CMK (cell line): ENCODE results near the gene RHOG.
"Not testable (repeated sequence)": the region's sequence is repeated elsewhere in the genome, so short reads cannot be mapped to it uniquely, and the experiment has no call there.

ENCODE experiments used
- DNase-seq: peaks from one replicate; pipeline ENCODE4 v3.0.0-alpha.2; 2010; ENCODE audit warnings: low read depth

The RHOG gene

DNA sequence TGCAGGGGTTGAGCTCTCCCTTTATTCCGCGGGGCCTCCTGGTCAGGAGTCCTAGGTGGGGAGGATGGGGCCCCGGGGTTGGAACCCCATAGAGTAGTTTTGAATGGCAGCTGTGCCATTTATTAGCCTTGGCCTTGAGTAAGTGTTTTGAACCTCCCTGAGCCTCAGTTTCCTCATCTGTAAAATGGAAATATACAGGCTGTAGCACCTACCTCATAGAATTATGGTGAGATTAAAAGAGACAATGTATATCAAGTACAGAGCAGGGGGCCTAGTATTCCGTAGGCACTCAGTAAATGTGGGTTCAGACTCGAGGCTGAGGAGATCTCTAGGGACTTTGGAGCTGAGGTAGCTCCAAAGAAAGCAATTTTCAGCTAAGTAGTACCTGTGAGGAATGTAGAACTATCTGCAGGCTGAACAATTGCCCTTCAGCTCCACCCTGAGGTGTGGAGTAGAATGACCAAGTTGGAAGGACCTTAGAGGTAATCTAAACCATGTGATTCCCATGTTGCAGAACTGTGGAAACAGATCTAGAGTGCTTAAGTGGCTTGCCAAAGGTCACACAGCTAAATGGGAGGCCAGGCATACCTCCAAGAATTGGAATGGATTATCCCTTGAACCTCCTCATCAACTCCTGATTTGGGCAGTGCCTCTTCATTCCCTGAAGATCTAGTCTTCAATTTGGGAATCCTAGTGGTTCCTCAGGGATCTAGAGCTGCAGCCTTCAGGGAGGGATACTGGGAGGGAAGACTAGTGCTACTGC lies 31.7 kb downstream of the RHOG start:
- DNase-seq: no peak

DNA sequence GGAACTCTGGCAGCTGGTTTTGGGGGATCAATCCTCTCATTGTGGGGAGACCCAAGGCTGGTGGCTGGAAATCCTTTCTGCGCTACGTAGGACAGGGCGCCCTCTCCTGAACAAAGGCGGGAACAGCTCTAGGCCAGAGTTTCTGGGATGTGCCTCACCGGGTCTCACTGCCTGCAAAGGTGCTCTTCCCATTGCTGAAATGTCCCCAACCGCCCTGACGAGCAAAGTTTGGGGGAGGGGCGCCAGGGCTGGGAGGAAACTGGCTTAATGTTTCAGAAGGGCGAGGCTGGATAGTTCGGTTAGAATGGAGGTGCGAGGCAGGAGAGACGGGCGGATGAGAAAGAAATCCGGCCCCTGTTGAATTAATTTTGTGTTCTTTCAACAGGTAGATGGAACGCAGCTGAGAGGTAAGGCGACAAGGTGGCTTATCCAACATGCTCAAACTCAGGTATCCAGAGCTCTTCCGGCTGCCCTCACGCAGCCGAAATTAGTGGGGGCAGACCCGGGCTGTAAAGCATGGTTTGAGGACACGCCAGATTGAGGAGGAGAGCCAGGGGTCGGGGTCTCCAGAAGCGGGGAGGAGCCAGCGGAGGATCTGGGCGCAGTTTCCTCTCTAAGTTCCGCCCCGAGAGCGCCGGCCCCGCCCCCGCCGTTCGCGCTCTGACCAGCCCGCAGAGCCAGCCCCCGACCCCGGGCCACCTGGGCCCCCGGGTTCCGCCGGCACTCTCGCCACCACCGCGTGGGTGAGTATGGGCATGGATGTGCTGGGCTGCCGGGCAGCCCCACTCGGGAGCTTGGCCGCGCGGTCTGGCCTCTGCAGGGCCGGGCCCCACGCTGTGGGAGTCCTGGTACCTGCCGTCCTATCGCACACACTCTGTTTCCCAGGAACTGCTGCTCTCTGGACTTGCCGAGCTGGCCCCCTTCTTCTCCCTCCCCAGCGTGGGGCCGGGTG lies 32.6 kb downstream of the RHOG start, which contains the start of gene PGAP2:
PGAP2 (plus strand) TSS at position 652 of the 952 bp plus-strand sequence. CDS start 2,700 bp downstream, outside the sequence.
- DNase-seq: no peak

- no peak for DNase-seq
These were observed 36.8 kb downstream of the RHOG start for GRCh38 chr11:3803726-3804495.

DNA sequence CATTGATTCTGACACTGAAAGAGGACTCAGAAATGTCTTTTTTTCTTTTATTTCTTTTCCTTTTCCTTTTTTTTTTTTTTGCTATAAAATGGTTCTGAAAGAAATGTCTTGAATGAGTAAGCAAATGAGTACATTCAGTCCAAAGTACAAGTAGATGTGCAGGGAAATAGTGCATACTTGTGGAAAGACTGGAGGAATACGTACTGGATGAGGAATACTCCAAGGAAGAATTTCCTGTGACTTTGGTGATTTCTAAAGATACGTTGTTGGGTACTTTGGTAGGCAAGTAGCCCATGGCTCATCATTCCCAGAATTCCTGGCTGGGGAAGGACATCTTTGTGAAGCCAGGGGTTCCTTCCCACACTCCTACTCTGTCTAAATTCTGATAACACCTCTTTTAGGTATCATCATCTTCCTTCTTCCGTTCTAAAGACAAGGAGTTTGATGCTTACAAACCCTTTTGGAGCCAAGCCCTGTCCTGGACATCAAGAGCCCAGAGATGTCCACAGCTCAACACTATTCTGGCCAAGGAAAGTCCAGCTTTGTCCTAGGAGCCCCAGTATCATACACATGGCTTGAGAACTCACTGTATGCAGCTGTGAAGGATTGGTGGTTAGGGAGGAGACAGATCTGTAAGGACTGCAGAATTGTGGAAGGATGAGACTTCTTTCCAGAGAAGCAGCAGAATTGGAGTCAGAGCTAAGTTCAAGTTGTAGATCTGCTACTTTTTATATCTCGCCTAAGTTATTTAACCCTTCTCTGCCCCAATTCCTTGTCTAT lies 38.6 kb downstream of the RHOG start:
- no peak for DNase-seq

- no peak for DNase-seq
These were observed 40.9 kb downstream of the RHOG start for GRCh38 chr11:3799873-3800272.

DNA sequence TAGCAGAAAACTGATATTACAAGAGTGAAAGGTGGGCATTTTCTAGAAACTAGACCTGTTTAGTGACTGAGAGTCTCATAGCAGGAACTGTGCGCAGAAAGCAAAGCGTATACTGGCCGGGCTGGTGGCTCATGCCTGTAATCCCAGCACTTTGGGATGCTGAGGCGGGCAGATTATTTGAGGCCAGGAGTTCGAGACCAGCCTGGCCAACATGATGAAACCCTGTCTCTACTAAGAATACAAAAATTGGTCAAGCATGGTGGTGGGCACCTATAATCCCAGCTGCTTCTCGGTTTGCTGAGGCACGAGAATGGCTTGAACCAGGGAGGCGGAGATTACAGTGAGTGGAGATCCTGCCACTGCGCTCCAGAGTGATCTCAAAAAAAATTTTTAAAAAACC lies 41.6 kb downstream of the RHOG start:
- DNase-seq: no peak

DNA sequence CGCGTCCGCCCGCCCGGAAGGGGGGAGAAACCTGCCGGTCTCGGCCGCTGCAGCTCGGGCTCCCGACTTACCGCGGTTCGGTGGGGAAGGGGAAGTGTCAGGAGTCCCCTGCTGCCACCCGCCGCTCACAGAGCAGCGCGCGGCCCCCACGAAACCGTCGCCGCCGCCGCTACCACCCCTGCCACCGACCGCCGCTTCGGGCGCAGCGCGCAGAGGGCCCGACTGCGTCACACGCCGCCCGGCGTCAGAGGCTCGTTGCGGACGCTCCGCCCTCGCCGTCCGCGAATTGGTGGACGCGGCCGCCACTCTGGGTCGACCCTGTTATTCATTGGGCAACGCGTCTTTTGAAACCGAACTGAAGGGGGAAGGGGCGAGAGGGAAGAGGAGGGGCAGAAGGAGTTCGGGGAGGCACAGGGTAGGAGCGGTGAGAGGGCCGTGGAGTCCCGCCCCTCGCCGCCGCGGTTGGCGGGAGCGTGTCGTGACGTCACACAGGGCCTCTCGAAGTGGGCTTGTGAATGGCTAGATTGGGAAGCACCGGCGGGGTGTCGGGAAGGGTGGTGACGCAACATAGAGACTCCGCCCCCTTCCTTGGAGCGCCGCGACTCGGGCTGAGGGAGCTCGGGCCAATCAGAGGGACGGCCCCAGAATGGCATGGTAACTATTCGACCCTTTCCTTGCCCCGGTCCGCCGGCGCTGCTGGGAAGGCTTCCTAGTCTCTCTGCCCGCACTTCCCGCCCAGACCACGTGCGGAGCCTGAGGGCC lies 43.2 kb downstream of the RHOG start, which contains the start of gene NUP98:
NUP98 (minus strand) TSS at position 226 of the 762 bp plus-strand sequence. CDS start 15,437 bp downstream, outside the sequence.
- peak; percentile 91 for DNase-seq

DNA sequence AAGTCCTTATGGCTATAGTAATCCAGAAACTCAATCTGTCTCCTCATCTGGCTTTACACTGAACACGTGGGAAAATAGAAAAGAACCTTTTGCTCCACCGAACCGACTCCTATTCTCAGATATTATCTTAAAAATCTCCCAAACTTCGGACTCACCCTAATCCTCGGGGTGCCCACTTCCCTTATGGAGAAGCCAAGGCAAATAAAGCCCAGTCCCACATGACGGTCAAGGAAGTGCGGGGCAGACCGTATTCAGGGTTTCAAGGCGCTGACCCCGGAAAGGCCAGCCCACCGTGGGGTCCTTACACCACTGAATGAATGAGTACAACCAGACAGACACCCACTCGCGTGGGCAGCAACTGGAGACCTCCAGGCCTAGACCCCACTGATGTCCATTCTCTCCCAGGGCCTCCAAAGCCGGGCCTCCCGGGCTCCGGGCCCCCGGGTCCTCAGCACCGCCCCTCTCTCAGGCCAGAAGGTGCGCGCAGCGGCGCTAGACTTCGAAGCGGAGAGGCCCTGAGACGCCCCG lies 43.9 kb downstream of the RHOG start:
- no peak for DNase-seq

- no peak for DNase-seq
These were observed 44.4 kb downstream of the RHOG start for GRCh38 chr11:3796346-3796745.

- no peak for DNase-seq
These were observed 44.8 kb downstream of the RHOG start for GRCh38 chr11:3796002-3796311.

GRCh38 chr11:3795131-3796001 lies 45.4 kb downstream of the RHOG start:
- DNase-seq: no peak

DNA sequence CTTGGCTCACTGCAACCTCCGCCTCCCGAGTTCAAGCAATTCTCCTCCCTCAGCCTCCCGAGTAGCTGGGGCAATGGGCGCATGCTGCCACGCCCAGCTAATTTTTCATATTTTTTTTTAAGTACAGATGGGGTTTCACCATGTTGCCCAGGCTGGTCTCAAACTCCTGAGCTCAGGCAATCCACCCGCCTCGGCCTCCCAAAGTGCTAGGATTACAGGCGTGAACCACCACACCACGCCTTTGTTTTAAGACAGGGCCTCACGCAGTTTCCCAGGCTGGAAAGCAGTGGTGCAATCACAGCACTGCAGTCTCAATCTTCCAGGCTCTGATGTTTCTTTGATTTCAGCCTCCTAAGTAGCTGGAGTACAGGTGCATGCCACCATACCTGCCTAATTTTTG lies 46.4 kb downstream of the RHOG start:
- DNase-seq: not testable (repeated sequence)

DNA sequence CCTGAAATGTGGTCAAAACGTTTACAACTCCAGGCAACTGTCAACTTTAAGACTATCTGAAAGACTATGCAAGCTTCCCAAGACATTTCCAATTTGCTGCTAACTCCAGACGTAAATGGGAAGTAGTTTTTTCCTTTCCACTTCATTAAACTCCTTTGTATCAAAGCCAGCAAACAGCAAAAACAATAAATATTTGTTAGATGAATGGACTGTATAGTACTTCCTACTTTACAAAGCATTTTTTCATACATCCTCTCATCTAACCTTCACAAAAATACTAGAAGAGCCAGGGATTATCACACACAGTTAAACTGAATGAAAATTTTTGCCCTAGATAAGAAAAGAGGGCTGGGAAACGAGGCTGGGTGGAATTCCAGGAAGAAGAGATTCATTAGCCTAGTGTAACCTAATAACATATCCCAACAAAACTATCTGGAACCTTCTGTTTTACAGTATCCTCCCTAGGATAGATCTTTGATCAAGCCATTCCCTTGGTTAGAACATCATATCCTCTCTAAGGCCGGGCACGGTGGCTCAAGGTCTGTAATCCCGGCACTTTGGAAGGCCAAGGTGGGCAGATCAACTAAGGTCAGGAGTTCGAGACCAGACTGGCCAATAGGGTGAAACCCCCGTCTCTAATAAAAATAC lies 53.9 kb downstream of the RHOG start:
- DNase-seq: no peak

DNA sequence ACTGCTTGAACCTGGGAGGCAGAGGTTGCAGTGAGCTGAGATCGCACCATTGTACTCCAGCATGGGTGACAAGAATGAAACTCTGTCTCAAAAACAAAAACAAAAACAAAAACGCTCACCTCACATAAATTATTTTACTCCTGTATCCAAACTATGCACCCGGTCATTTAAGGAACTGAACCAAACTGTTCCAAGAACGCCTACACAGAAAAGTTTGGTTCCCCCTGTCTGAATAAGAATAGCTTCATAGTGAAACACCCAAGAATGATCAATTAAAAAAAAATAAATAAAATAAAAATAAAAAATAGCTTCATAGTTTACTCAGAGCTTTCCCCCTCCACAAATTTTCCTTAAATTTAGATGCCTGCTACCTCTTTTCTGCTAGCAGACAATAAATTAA lies 57.1 kb downstream of the RHOG start:
- DNase-seq: no peak

- no peak for DNase-seq
These were observed 57.8 kb downstream of the RHOG start for GRCh38 chr11:3782963-3783362.

GRCh38 chr11:3781423-3781822 lies 59.3 kb downstream of the RHOG start:
- DNase-seq: no peak
